ENCODE data around the gene DCP1B. TPM values are rescaled to one million over a fixed set of nuclear protein-coding genes. Genes with fewer than 3 reads are reported as not detected.

DCP1B gene
- total RNA-seq, 1 donor = 13.0 TPM

DNA sequence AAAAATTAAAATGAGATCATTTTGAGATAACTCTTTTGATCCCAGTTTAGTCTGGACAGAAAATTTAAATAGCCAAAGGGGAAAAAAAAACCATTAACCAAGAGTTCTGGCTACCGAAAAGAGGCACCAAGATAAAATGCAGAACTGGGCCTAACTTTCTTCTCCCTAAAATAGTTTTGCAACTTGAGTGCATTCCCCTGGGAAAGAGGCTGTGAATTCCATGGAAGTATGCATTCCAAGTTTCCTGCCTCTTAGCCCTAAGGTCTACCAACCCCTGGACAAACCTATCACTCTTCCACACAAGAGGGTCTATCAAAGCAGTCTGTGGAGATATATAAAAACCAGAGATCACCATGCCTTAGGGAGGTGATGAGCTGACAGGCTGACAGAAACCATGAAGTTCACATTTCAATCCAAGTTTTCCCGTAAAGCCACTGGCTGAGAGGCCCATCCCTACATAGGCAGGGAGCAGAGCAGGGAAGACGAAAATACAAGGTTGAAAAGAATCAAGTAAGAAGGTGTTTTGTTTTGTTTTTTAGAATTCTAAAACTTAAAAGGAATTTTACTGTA lies 33.8 kb downstream of the DCP1B start:
- TF ChIP-seq, protein P1, sequence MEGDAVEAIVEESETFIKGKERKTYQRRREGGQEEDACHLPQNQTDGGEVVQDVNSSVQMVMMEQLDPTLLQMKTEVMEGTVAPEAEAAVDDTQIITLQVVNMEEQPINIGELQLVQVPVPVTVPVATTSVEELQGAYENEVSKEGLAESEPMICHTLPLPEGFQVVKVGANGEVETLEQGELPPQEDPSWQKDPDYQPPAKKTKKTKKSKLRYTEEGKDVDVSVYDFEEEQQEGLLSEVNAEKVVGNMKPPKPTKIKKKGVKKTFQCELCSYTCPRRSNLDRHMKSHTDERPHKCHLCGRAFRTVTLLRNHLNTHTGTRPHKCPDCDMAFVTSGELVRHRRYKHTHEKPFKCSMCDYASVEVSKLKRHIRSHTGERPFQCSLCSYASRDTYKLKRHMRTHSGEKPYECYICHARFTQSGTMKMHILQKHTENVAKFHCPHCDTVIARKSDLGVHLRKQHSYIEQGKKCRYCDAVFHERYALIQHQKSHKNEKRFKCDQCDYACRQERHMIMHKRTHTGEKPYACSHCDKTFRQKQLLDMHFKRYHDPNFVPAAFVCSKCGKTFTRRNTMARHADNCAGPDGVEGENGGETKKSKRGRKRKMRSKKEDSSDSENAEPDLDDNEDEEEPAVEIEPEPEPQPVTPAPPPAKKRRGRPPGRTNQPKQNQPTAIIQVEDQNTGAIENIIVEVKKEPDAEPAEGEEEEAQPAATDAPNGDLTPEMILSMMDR (IDR thresholded peaks at IDR 0.05; ENCODE audit: extremely low read depth, low read depth, low read length) = no peak
- DNase-seq (ENCODE audit: insufficient read length, low spot score, missing footprints) = no peak
- Histone ChIP-seq H3K4me2 (ENCODE audit: insufficient read depth, low read length) (no peak overlapping the region), H2AFZ (ENCODE audit: low read length) (no peak overlapping the region), H3K36me3 (ENCODE audit: insufficient read depth, low read length) (peaks cover 14% of the 10 kb centered on the region), H3K4me3 (ENCODE audit: insufficient read depth, low read length) (no peak overlapping the region), H3K79me2 (ENCODE audit: insufficient read depth, low read length) (peaks cover 2% of the 10 kb centered on the region), H4K20me1 (ENCODE audit: insufficient read depth, low read length) (no peaks in the 10 kb centered on the region), H3K27ac (ENCODE audit: low read depth, low read length) (no peak overlapping the region), H3K27me3 (ENCODE audit: insufficient read depth, low read length) (no peaks in the 10 kb centered on the region), H3K9me3 (ENCODE audit: low read depth, low read length) (no peaks in the 10 kb centered on the region), H3K4me1 (ENCODE audit: insufficient read depth, low read length) (peaks cover 17% of the 10 kb centered on the region)

DNA sequence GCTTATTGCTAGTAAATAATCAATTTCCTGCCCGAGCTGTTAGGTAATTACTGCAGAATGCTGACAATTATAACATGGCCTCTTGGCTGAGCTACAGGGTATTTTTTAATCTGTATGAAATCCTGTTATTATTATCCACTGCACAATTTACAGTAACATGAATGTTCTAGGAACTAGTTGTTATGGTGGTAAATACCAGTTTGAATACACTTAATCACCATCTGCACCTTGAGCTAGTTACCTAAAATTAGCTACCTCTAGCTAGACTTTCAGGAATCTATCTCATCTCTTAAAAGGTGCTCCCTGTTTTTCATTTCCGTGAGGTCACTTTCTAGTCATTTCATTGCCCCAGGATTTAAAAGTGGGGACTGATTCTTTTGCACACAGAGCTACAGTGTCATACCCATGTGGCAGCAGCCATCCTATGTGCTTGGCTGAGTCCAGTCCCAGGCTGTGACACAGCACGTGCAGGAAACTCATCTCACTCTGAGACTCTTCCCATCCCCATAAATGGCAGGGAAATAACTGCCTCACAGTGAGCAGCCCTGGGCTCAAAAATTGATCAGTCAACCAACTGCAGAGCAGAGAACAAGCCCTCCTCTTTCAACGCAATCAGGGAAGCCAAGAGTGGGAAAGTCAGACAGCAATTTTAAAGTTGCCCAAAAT lies 37.6 kb downstream of the DCP1B start:
- peaks cover 27% of the 10 kb centered on the region for H3K36me3 ChIP-seq (ENCODE audit: insufficient read depth, low read length)
- H4K20me1 ChIP-seq (ENCODE audit: insufficient read depth, low read length) = no peaks in the 10 kb centered on the region
- H3K27me3 ChIP-seq (ENCODE audit: insufficient read depth, low read length) = no peaks in the 10 kb centered on the region
- H3K4me3 ChIP-seq (ENCODE audit: insufficient read depth, low read length) = no peak overlapping the region
- H3K4me2 ChIP-seq (ENCODE audit: insufficient read depth, low read length) = no peak overlapping the region
- TF ChIP-seq, protein P1 (IDR thresholded peaks at IDR 0.05; ENCODE audit: extremely low read depth, low read depth, low read length) = no peak
- no peaks in the 10 kb centered on the region for H3K79me2 ChIP-seq (ENCODE audit: insufficient read depth, low read length)
- no peaks in the 10 kb centered on the region for H3K9me3 ChIP-seq (ENCODE audit: low read depth, low read length)
- DNase-seq (ENCODE audit: insufficient read length, low spot score, missing footprints) = no peak
- no peaks in the 10 kb centered on the region for H3K4me1 ChIP-seq (ENCODE audit: insufficient read depth, low read length)
- H2AFZ ChIP-seq (ENCODE audit: low read length) = no peak overlapping the region
- H3K27ac ChIP-seq (ENCODE audit: low read depth, low read length) = no peak overlapping the region

DNA sequence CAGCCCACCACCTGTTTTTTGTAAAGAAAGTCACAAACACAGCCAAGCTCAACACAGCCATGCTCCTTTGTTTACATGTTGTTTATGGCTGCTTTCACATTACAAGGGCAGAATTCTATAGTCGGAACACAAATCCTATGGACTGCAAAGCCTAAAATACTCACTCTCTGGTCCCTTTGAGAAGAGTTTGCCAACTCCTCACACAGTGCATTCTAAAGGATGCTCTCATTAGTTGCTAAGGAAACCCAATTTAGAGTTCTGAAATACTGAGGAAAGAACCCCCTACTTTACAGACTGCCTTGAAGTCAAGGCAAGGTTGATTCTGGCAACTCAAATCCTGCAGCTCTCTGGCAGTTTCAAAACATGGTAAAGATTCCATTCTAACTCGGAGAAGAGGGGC lies 38.3 kb downstream of the DCP1B start:
- H3K27me3 ChIP-seq (ENCODE audit: insufficient read depth, low read length) = no peaks in the 10 kb centered on the region
- peaks cover 2% of the 10 kb centered on the region for H4K20me1 ChIP-seq (ENCODE audit: insufficient read depth, low read length)
- TF ChIP-seq, protein P1 (IDR thresholded peaks at IDR 0.05; ENCODE audit: extremely low read depth, low read depth, low read length) = no peak
- no peak overlapping the region for H3K4me2 ChIP-seq (ENCODE audit: insufficient read depth, low read length)
- no peaks in the 10 kb centered on the region for H3K9me3 ChIP-seq (ENCODE audit: low read depth, low read length)
- no peak for DNase-seq (ENCODE audit: insufficient read length, low spot score, missing footprints)
- H3K4me1 ChIP-seq (ENCODE audit: insufficient read depth, low read length) = no peaks in the 10 kb centered on the region
- no peaks in the 10 kb centered on the region for H3K79me2 ChIP-seq (ENCODE audit: insufficient read depth, low read length)
- H3K4me3 ChIP-seq (ENCODE audit: insufficient read depth, low read length) = no peak overlapping the region
- H2AFZ ChIP-seq (ENCODE audit: low read length) = no peak overlapping the region
- H3K27ac ChIP-seq (ENCODE audit: low read depth, low read length) = no peak overlapping the region
- H3K36me3 ChIP-seq (ENCODE audit: insufficient read depth, low read length) = peaks cover 33% of the 10 kb centered on the region

Data from osteoblast (primary cell).